GM19351 (cell line): Measurements from ENCODE around the gene DCAF5.
"Not testable (repeated sequence)": the region's sequence is repeated elsewhere in the genome, so short reads cannot be mapped to it uniquely, and the experiment has no call there.

Experiments used
- ATAC-seq: cut with Tn5 transposase; IDR thresholded peaks from one replicate; pipeline ENCODE4 v1.9.1; 2021; ENCODE audit warnings: mild to moderate bottlenecking, moderate library complexity; ENCODE audit not compliant: unreplicated experiment

The DCAF5 gene

GRCh38 chr14:69073915-69074314, 79.0 kb downstream of the DCAF5 start:
- ATAC-seq: no peak

GRCh38 chr14:69073429-69073828, 79.5 kb downstream of the DCAF5 start:
- ATAC-seq: no peak

- no peak for ATAC-seq
Measured at GRCh38 chr14:69072584-69072983, 80.3 kb downstream of the DCAF5 start.

- no peak for ATAC-seq
Measured at GRCh38 chr14:69068744-69069421, 84.0 kb downstream of the DCAF5 start.

GRCh38 chr14:69066396-69067171, 86.3 kb downstream of the DCAF5 start:
- ATAC-seq: no peak

GRCh38 chr14:69065934-69066333, 87.0 kb downstream of the DCAF5 start:
- ATAC-seq: not testable (repeated sequence)

GRCh38 chr14:69064596-69064995, 88.3 kb downstream of the DCAF5 start:
- ATAC-seq: no peak

- no peak for ATAC-seq
Measured at GRCh38 chr14:69059658-69060623, 93.0 kb downstream of the DCAF5 start.

- no peak for ATAC-seq
Measured at GRCh38 chr14:69055999-69056788, 96.7 kb downstream of the DCAF5 start.

GRCh38 chr14:69055125-69055524, 97.8 kb downstream of the DCAF5 start:
- ATAC-seq: no peak

GRCh38 chr14:69054030-69054429, 98.9 kb downstream of the DCAF5 start:
- no peak for ATAC-seq

GRCh38 chr14:69052181-69052601, 100.7 kb downstream of the DCAF5 start:
- no peak for ATAC-seq

- ATAC-seq: no peak
Measured at GRCh38 chr14:69050240-69051184, 102.4 kb downstream of the DCAF5 start.

- no peak for ATAC-seq
Measured at GRCh38 chr14:69049675-69050074, 103.2 kb downstream of the DCAF5 start.

GRCh38 chr14:69048456-69048855, 104.5 kb downstream of the DCAF5 start:
- no peak for ATAC-seq

GRCh38 chr14:69047255-69047654, 105.7 kb downstream of the DCAF5 start:
- ATAC-seq: no peak

- ATAC-seq: no peak
Measured at GRCh38 chr14:69046476-69046860, 106.5 kb downstream of the DCAF5 start.

- no peak for ATAC-seq
Measured at GRCh38 chr14:69045857-69046475, 107.0 kb downstream of the DCAF5 start.
